GM12864 (cell line): ENCODE results near the gene GTF2H3.
A peak's percentile ranks its signal among the peaks of the same experiment; 100 is the strongest.

Experiments
- DNase-seq: peaks from one replicate; pipeline ENCODE4 v3.0.0-alpha.2; 2011; ENCODE audit warnings: low read depth
- H3K4me3 ChIP-seq: 2 replicates; pipeline ENCODE4 v1.5.1; 2011; ENCODE audit warnings: mild to moderate bottlenecking, low read depth, low read length, control low read depth
- TF ChIP-seq, protein P1 (sequence below): IDR thresholded peaks from 2 replicates; pipeline ENCODE4 v1.5.1; 2011; ENCODE audit warnings: low read depth, mild to moderate bottlenecking, moderate library complexity, low read length, control low read depth, inconsistent platforms; ENCODE audit errors: missing control alignments

The GTF2H3 gene

DNA sequence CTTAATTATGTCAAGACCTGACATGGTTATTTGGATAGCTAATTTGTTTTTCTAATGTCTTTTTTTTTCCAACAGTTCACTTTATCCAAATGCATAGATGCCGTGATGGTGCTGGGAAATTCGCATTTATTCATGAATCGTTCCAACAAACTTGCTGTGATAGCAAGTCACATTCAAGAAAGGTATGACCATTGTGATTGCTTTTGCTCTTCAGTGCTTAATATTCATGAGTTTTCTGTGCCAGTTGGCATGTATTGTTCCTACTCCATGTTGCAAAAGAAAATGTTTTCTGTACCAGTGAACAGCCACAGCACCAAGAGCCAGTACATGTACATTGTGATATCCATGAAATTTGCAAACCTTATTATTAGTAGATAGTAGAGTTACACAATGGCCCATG, 11.8 kb downstream of the GTF2H3 start:
- no peak for DNase-seq
- H3K4me3 ChIP-seq = no peak overlapping the region
- TF ChIP-seq, protein P1, sequence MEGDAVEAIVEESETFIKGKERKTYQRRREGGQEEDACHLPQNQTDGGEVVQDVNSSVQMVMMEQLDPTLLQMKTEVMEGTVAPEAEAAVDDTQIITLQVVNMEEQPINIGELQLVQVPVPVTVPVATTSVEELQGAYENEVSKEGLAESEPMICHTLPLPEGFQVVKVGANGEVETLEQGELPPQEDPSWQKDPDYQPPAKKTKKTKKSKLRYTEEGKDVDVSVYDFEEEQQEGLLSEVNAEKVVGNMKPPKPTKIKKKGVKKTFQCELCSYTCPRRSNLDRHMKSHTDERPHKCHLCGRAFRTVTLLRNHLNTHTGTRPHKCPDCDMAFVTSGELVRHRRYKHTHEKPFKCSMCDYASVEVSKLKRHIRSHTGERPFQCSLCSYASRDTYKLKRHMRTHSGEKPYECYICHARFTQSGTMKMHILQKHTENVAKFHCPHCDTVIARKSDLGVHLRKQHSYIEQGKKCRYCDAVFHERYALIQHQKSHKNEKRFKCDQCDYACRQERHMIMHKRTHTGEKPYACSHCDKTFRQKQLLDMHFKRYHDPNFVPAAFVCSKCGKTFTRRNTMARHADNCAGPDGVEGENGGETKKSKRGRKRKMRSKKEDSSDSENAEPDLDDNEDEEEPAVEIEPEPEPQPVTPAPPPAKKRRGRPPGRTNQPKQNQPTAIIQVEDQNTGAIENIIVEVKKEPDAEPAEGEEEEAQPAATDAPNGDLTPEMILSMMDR = no peak

DNA sequence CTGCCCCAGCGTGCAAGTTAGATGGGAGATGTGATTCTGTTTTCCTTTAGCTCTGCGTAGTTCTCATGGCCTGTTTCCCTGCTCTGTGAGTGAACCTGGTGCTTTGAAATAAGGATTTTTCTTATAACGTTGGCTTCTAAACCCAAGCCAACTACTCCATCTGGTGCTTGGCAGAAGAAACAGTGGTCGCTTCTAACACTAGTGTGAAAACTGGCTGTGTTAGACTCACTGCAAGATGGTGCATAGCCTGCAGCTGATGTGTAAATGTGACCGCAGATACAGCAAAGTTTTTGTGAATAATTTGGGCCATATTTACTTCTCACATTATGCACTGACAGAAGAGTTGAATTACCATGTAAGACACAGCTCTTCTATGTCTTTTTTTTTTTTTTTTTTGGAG, 12.2 kb downstream of the GTF2H3 start:
- TF ChIP-seq, protein P1 = no peak
- DNase-seq = no peak
- H3K4me3 ChIP-seq = no peak overlapping the region

DNA sequence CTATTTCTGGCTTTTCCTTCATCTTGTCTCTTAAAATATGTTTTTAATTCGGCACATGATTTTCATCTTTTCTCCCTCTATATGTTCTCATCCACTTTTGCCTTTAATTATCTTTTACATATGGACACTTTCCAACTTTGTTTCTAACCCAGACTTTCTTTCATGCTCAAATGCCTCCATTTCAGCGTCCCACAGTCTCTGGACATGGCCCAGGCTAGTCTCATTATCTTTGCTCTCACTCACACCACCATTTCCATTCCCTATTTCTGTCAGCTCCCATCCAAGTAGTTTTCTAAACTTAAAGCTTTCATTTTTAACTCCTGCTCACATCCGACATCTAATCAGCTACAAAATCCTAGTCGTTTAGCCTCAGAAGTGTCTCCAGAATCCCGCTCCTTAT, 14.8 kb downstream of the GTF2H3 start:
- no peak for DNase-seq
- TF ChIP-seq, protein P1 = no peak

DNA sequence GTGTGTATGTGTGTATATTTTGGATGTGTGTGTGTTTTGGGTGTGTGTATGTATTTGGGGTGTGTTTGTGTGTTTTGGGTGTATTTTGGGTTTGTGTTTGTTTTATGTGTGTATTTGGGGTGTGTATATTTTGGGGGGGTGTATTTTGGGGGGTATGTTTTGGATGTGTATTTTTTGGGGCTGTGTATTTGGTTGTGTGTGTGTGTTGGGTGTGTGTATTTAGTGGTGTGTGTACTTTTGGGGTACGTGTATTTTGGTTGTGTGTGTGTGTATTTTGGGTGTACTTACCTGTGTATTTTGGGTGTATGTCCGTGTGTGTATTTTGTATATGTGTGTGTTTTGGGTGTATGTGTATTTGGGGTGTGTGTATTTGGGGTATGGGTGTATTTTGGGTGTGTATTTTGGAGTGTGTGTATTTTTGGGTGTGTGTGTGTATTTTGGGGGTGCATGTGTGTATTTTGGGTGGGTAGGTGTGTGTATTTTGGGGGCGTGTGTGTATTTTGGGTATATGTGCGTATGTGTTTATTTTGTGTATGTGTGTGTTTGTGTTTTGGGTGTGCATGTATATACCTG, 20.6 kb downstream of the GTF2H3 start:
- TF ChIP-seq, protein P1 = no peak
- DNase-seq = no peak
- no peak overlapping the region for H3K4me3 ChIP-seq

More for the DNA sequence above, 14.8 kb downstream of the GTF2H3 start:
- H3K4me3 ChIP-seq = no peak overlapping the region

DNA sequence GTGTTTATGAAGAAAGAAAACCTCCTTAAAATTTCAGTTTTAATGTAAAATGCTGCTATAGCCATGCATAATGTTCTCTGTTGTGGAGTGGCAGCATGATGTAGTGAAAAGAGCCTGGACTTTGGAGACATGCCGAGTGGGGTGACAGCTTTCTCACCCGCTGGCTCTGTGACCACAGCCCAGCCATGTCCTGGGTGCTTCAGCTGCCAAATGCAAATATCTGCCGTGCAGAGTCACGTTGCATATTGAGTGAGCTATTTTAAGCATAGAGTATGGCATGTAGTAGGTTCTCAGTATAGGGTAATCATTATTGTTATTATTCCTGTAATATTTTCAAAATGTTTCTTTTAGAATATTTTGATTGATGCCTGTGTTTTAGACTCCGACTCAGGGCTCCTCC, 21.8 kb downstream of the GTF2H3 start:
- DNase-seq = peak; percentile 21
- TF ChIP-seq, protein P1 = no peak
- no peak overlapping the region for H3K4me3 ChIP-seq

DNA sequence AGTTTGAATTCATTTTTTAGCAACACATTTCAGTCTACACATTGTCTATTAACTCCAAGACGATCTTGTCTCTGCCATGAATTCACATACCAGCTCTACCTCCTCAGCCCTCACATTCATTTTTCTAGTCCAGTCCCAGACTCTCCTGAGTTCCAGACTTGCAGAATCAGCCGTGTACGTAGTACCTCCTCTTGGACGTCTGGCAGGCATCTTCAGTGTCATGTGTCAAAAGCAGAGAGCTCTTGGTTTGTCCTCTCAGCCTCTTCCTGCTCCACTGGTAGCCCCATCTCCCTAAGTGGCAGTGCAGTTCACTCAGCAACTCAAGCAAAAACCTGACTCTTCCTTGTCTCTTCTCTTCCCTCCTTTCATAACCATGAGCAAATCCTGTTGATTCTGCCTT, 22.8 kb downstream of the GTF2H3 start:
- no peak overlapping the region for H3K4me3 ChIP-seq
- TF ChIP-seq, protein P1 = no peak
- no peak for DNase-seq

DNA sequence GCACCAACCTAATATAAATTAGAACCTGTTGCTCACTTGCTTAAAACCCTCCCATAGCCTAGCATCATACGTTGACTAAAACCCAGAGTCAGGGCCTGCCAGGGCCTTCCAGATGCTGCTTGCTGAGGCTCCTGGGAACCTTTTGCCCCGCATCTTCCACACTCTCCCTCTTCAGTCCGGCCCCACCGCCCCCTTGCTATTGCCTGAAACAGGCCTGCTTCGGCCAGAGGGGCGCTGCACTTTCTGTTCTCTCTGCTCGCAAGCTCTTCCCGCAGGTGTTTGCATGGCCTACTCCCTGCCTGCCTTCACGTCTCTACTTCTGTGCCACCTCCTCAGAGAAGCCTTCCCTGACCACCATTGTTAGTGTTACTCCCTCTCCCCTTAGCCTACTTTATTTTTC, 23.6 kb downstream of the GTF2H3 start:
- TF ChIP-seq, protein P1 = no peak
- H3K4me3 ChIP-seq = no peak overlapping the region
- DNase-seq = no peak
